Small intestine (tissue), 7 donors: ENCODE data around the gene CBR4. TPM values are rescaled to one million over a fixed set of nuclear protein-coding genes. Genes with fewer than 3 reads are reported as not detected.

Source experiments
- DNase-seq, 2 donors: peaks; one replicate each; pipeline versions ENCODE4 v3.0.0 to v3.0.0-alpha.2; 2013
- FAIRE-seq: peaks from 2 replicates; lab custom pipeline; 2012; peaks lifted over from hg19 to GRCh38; lab: Jason Lieb, UNC
- H3K27ac ChIP-seq, 3 donors: one replicate each; pipeline ENCODE4 v1.5.1; 2013; ENCODE audit warnings: low read length in 2 of 3, mild to moderate bottlenecking in 2 of 3, control low read depth in 1 of 3, inconsistent platforms in 1 of 3, low read depth in 1 of 3, moderate library complexity in 1 of 3
- H3K27me3 ChIP-seq, 3 donors: one replicate each; pipeline ENCODE4 v1.6.1; 2013; ENCODE audit warnings: low read length in 3 of 3, inconsistent platforms in 1 of 3; ENCODE audit not compliant: control insufficient read depth in 3 of 3, insufficient read depth in 3 of 3
- H3K36me3 ChIP-seq, 3 donors: one replicate each; pipeline ENCODE4 v1.6.1; 2013; ENCODE audit warnings: low read length in 3 of 3, inconsistent platforms in 1 of 3, low read depth in 1 of 3, mild to moderate bottlenecking in 1 of 3, moderate library complexity in 1 of 3; ENCODE audit not compliant: control insufficient read depth in 3 of 3, insufficient read depth in 2 of 3
- H3K4me1 ChIP-seq, 3 donors: one replicate each; pipeline ENCODE4 v1.6.1; 2013; ENCODE audit warnings: low read length in 2 of 3, inconsistent platforms in 1 of 3, low read depth in 1 of 3, mild to moderate bottlenecking in 1 of 3, moderate library complexity in 1 of 3; ENCODE audit not compliant: control insufficient read depth in 3 of 3, insufficient read depth in 2 of 3
- H3K4me3 ChIP-seq, 3 donors: one replicate each; pipeline ENCODE4 v1.5.1; 2013; ENCODE audit warnings: low read length in 3 of 3, control low read depth in 1 of 3, inconsistent platforms in 1 of 3, low read depth in 1 of 3, mild to moderate bottlenecking in 1 of 3, moderate library complexity in 1 of 3
- H3K9me3 ChIP-seq, 2 donors: one replicate each; pipeline ENCODE4 v1.6.1; 2013; ENCODE audit warnings: low read depth in 1 of 2, low read length in 1 of 2; ENCODE audit not compliant: control insufficient read depth in 2 of 2, insufficient read depth in 1 of 2
- WGBS, 3 donors: extraction: QIAGEN DNeasy Blood & Tissue Kit; methylation state at CpG; one replicate each; pipeline ENCODE4 v1.1.7; 2013; 5-methylcytosine and 5-hydroxymethylcytosine counted together
- polyA plus RNA-seq, 4 donors: library from polyadenylated mRNA; stranded (reverse) in 3 of 4; unstranded in 1 of 4; fragments of 200-250 nt in 3 of 4; fragments of 120-200 nt in 1 of 4; gene quantifications; one replicate each; pipeline versions ENCODE4 v1.2.1 to v1.2.3, GENCODE V29; 2013
- donor health status: healthy with polysubstance abuse.
- donor health status: control.
- donor health status: control.
- donor health status: Bipolar disorder and iron deficiency.
- donor health status: healthy.

Gene CBR4
- polyA plus RNA-seq, 4 donors, result 5.7 to 24.2 (median 11.3) TPM

DNA sequence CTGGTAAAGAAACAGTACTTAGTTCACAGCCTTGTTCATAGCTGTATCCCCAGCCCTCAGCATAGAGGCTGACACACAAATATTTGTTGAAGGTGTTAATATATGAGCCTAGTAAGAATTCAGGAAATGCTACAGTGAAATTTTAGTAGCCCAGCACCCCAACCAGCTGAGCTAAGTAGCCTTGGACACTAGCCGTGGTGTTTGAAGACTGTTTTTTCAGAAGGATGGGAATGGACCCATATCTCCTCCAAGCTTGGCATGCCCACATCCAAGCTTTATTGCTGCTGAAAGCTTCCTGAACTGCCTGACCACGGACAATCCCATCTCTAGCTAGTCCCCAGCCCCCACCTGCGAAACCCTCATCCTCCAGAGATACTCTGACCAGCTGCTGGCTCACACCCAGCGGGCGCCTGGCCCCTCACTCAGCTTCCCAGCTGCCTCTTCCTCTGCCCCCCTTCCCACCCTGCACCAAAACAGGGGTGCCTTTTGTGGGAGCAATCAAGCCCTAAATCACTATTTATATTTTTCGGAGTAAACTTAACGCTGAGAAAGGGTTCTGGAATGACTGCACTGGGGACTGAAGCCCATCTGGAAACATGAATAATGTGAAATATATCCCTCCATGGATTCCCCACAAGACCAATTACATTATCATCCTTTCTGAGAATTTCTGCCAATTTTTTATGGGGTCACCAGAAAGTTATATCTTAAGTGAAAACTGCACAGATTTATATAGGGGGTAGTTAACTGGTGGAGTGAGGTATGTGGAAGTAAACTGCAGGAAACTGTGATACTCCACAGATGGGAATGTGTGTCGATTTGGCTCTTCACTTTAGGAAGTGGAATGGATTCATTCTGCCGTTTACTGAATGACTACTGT, 41.1 kb upstream of the CBR4 start:
- FAIRE-seq (no peak), DNase-seq (no peak)
- no peaks in the 10 kb centered on the region for H3K4me1 ChIP-seq
- H3K9me3 ChIP-seq, result no peaks in the 10 kb centered on the region
- H3K36me3 ChIP-seq, result no peaks in the 10 kb centered on the region
- no peaks in the 10 kb centered on the region for H3K27me3 ChIP-seq
- no peak overlapping the region for H3K27ac ChIP-seq
- no peak overlapping the region for H3K4me3 ChIP-seq
- WGBS, 3 donors, result 79 to 96% (median 84%) methylated on average over 9 of the region's 9 CpGs

GRCh38 chr4:169050284-169050683, 40.2 kb upstream of the CBR4 start:
- no peaks in the 10 kb centered on the region for H3K36me3 ChIP-seq
- H3K9me3 ChIP-seq, result no peaks in the 10 kb centered on the region
- WGBS, 3 donors, result 70 to 84% (median 82%) methylated on average over 7 of the region's 7 CpGs
- H3K4me3 ChIP-seq, result no peak overlapping the region
- DNase-seq, result no peak
- FAIRE-seq, result no peak
- no peaks in the 10 kb centered on the region for H3K4me1 ChIP-seq
- H3K27ac ChIP-seq, result no peak overlapping the region
- H3K27me3 ChIP-seq, result no peaks in the 10 kb centered on the region

GRCh38 chr4:169048868-169049414, 38.9 kb upstream of the CBR4 start:
- Histone ChIP-seq H3K4me3 (no peak overlapping the region), H3K27ac (no peak overlapping the region), H3K36me3 (no peaks in the 10 kb centered on the region), H3K4me1 (no peaks in the 10 kb centered on the region), H3K27me3 (no peaks in the 10 kb centered on the region), H3K9me3 (no peaks in the 10 kb centered on the region)
- DNase-seq, result no peak
- 92 to 97% (median 95%) methylated on average over 9 of the region's 9 CpGs for WGBS, 3 donors
- no peak for FAIRE-seq

GRCh38 chr4:169047956-169048355, 37.9 kb upstream of the CBR4 start:
- FAIRE-seq, result no peak
- H3K27me3 ChIP-seq, result no peaks in the 10 kb centered on the region
- 73 to 92% (median 88%) methylated on average over 4 of the region's 4 CpGs for WGBS, 3 donors
- no peak overlapping the region for H3K4me3 ChIP-seq
- H3K36me3 ChIP-seq, result no peaks in the 10 kb centered on the region
- H3K9me3 ChIP-seq, result no peaks in the 10 kb centered on the region
- no peak overlapping the region for H3K27ac ChIP-seq
- H3K4me1 ChIP-seq, result no peaks in the 10 kb centered on the region
- DNase-seq, result no peak

DNA sequence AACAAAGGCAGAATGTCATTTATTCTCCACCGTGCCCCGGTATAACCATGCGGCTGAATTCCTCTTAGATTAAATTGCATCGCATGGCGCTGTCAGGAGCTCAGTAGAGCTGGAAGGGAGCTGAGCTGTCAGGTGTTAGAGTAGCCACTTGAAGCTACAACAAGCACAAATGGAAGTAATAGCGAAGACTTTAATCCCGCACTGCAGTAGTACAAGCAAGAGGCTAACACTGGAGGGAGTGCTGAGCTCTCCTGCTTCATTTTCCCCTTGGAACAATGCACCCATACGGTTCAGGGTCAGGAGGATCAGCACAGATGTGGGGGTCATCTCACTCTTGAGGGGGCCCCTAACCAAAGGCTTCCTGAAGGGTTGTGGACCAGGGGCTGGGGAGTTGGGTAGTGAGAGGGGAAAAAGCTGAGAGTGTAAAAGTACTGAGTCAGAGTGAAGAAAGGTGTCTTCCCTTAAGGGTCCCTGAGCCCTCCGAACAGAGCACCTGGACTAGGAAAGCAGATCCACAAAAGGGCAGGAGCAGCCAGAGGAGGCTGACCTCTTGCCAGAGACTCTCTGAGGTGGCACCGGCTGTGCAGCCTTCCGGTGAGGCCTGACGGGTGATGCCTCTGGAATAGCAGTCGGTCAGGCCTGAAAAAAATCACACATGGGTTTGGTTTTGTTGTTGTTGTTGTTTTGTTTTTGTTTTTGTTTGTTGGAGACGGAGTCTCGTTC, 36.0 kb upstream of the CBR4 start:
- FAIRE-seq (no peak), DNase-seq (no peak)
- no peak overlapping the region for H3K4me3 ChIP-seq
- H3K27ac ChIP-seq, result no peak overlapping the region
- no peaks in the 10 kb centered on the region for H3K36me3 ChIP-seq
- no peaks in the 10 kb centered on the region for H3K9me3 ChIP-seq
- WGBS, 3 donors, result 78 to 79% (median 78%) methylated on average over 14 to 15 of the region's 15 CpGs
- no peaks in the 10 kb centered on the region for H3K4me1 ChIP-seq
- H3K27me3 ChIP-seq, result no peaks in the 10 kb centered on the region

- no peak for FAIRE-seq
These were observed 34.8 kb upstream of the CBR4 start for GRCh38 chr4:169044714-169045447.

GRCh38 chr4:169042608-169043007, 32.6 kb upstream of the CBR4 start:
- H3K4me3 ChIP-seq, result no peak overlapping the region
- no peak for FAIRE-seq
- H3K27ac ChIP-seq, result no peak overlapping the region
- no peaks in the 10 kb centered on the region for H3K27me3 ChIP-seq
- no peaks in the 10 kb centered on the region for H3K36me3 ChIP-seq
- WGBS, 3 donors, result 76 to 88% (median 78%) methylated on average over 2 of the region's 2 CpGs
- H3K9me3 ChIP-seq, result no peaks in the 10 kb centered on the region
- DNase-seq, result no peak
- H3K4me1 ChIP-seq, result no peaks in the 10 kb centered on the region

More at GRCh38 chr4:169044714-169045447, 34.8 kb upstream of the CBR4 start:
- no peak for DNase-seq
- H3K9me3 ChIP-seq, result no peaks in the 10 kb centered on the region
- no peaks in the 10 kb centered on the region for H3K27me3 ChIP-seq
- no peaks in the 10 kb centered on the region for H3K36me3 ChIP-seq
- 83 to 96% (median 93%) methylated on average over 5 of the region's 5 CpGs for WGBS, 3 donors
- no peaks in the 10 kb centered on the region for H3K4me1 ChIP-seq
- H3K4me3 ChIP-seq, result no peak overlapping the region
- H3K27ac ChIP-seq, result no peak overlapping the region
